ENCODE results near the gene GLB1L2.

GRCh38 chr11:134358856-134359490 lies 27.2 kb downstream of the GLB1L2 start:
- TF ChIP-seq POLR2AphosphoS5 (IDR thresholded peaks at IDR 0.05; ENCODE audit: low read depth, low read length), result no peak
- no peak for TF ChIP-seq TAF1 (IDR thresholded peaks at IDR 0.05; ENCODE audit: borderline replicate concordance, low read depth, low read length)
- no peak for TF ChIP-seq CTCF (IDR thresholded peaks at IDR 0.05)
- TF ChIP-seq RXRA (IDR thresholded peaks at IDR 0.05; ENCODE audit: borderline replicate concordance, low read depth), result no peak
- TF ChIP-seq RCOR1 (IDR thresholded peaks at IDR 0.05; ENCODE audit: low read length), result no peak
- no peak for TF ChIP-seq EP300 (IDR thresholded peaks at IDR 0.05; ENCODE audit: borderline replicate concordance in 1 of 2, low read depth in 1 of 2, low read length in 1 of 2)
- TF ChIP-seq JUND (IDR thresholded peaks at IDR 0.05), result no peak
- TF ChIP-seq REST (IDR thresholded peaks at IDR 0.05; ENCODE audit: low read depth, low read length), result no peak
- TF ChIP-seq TEAD4 (IDR thresholded peaks at IDR 0.05; ENCODE audit: borderline replicate concordance, insufficient read depth), result no peak
